ENCODE results near the gene FOXE1.

The FOXE1 gene

GRCh38 chr9:97853056-97853843, at the start of gene FOXE1:
TSS of gene FOXE1 (plus strand) at chr9:97853226. CDS start at chr9:97853915, 689 bp downstream.
- DNase-seq = no peak

- DNase-seq = no peak
Observed at GRCh38 chr9:97804059-97804365, 49.0 kb upstream of the FOXE1 start.

GRCh38 chr9:97806721-97807120, 46.3 kb upstream of the FOXE1 start:
- no peak for DNase-seq

- DNase-seq = no peak
Observed at GRCh38 chr9:97807681-97808080, 45.3 kb upstream of the FOXE1 start.

- DNase-seq = no peak
Observed at GRCh38 chr9:97808415-97808814, 44.6 kb upstream of the FOXE1 start.

- no peak for DNase-seq
Observed at GRCh38 chr9:97808972-97809371, 44.1 kb upstream of the FOXE1 start.

- DNase-seq = no peak
Observed at GRCh38 chr9:97809666-97810344, 43.2 kb upstream of the FOXE1 start.

- no peak for DNase-seq
Observed at GRCh38 chr9:97811533-97812246, 41.3 kb upstream of the FOXE1 start.

- DNase-seq = no peak
Observed at GRCh38 chr9:97812247-97812543, 40.8 kb upstream of the FOXE1 start.

- no peak for DNase-seq
Observed at GRCh38 chr9:97813072-97813471, 40.0 kb upstream of the FOXE1 start.

GRCh38 chr9:97819735-97820134, 33.3 kb upstream of the FOXE1 start:
- no peak for DNase-seq

- no peak for DNase-seq
Observed at GRCh38 chr9:97820373-97820772, 32.7 kb upstream of the FOXE1 start.

- DNase-seq = no peak
Observed at GRCh38 chr9:97830884-97831829, 21.9 kb upstream of the FOXE1 start.

- no peak for DNase-seq
Observed at GRCh38 chr9:97831843-97832636, 21.0 kb upstream of the FOXE1 start.

GRCh38 chr9:97840521-97840920, 12.5 kb upstream of the FOXE1 start:
- DNase-seq = no peak

- DNase-seq = no peak
Observed at GRCh38 chr9:97842960-97843359, 10.1 kb upstream of the FOXE1 start.

- no peak for DNase-seq
Observed at GRCh38 chr9:97845130-97845529, 7.9 kb upstream of the FOXE1 start.

GRCh38 chr9:97845763-97846162, 7.3 kb upstream of the FOXE1 start:
- DNase-seq = no peak

GRCh38 chr9:97846347-97846746, 6.7 kb upstream of the FOXE1 start:
- no peak for DNase-seq

- no peak for DNase-seq
Observed at GRCh38 chr9:97847474-97848214, 5.4 kb upstream of the FOXE1 start.

- DNase-seq = no peak
Observed at GRCh38 chr9:97848215-97848479, 4.9 kb upstream of the FOXE1 start.

Data from activated T-cell treated with anti-CD3 and anti-CD28 coated beads for 4 hours (primary cell).